Progenitor cell of endocrine pancreas (in vitro differentiated cells): ENCODE measurements around the gene SRGN. TPM values are rescaled to one million over a fixed set of nuclear protein-coding genes. Genes with fewer than 3 reads are reported as not detected.

Experiments
- DNase-seq: peaks from one replicate; pipeline ENCODE4 v3.0.0; 2021; ENCODE audit warnings: low spot score; ENCODE audit not compliant: unreplicated experiment
- H3K27ac Mint-ChIP-seq: 2 replicates; pipeline ENCODE4 v1.8.0; 2021; ENCODE audit warnings: mild to moderate bottlenecking, moderate library complexity, mixed read lengths
- H3K27me3 Mint-ChIP-seq: 2 replicates; pipeline ENCODE4 v1.8.0; 2021; ENCODE audit warnings: mixed read lengths
- H3K36me3 Mint-ChIP-seq: 2 replicates; pipeline ENCODE4 v1.8.0; 2022; ENCODE audit warnings: mixed read lengths; ENCODE audit not compliant: insufficient read depth
- H3K4me1 Mint-ChIP-seq: 2 replicates; pipeline ENCODE4 v1.8.0; 2021; ENCODE audit warnings: low read depth, mixed read lengths
- H3K4me3 Mint-ChIP-seq: 2 replicates; pipeline ENCODE4 v1.8.0; 2021; ENCODE audit warnings: low read depth, mild to moderate bottlenecking, moderate library complexity, mixed read lengths
- H3K9me3 Mint-ChIP-seq: 2 replicates; pipeline ENCODE4 v1.8.0; 2021; ENCODE audit warnings: low read depth, mixed read lengths
- total RNA-seq: library from RNA; stranded (reverse); gene quantifications from 2 replicates; pipeline ENCODE4 v1.2.1, GENCODE V29; 2021
- TF ChIP-seq, protein P1 (sequence below): fragments of 200-600 bp; sonication (generic); IDR thresholded peaks from one replicate; pipeline ENCODE4 v1.5.0; 2021; ENCODE audit warnings: antibody characterized with exemption, mild to moderate bottlenecking; ENCODE audit not compliant: unreplicated experiment

Gene SRGN
- total RNA-seq, 1 donor from 2014 or later, result not detected

GRCh38 chr10:69062901-69063300 is 25.0 kb upstream of the SRGN start:
- Mint-ChIP-seq H3K4me1 (no peaks in the 10 kb centered on the region), H3K36me3 (no peaks in the 10 kb centered on the region), H3K27ac (no peak overlapping the region), H3K4me3 (no peak overlapping the region), H3K27me3 (peaks cover 22% of the 10 kb centered on the region), H3K9me3 (no peaks in the 10 kb centered on the region)
- TF ChIP-seq, protein P1, sequence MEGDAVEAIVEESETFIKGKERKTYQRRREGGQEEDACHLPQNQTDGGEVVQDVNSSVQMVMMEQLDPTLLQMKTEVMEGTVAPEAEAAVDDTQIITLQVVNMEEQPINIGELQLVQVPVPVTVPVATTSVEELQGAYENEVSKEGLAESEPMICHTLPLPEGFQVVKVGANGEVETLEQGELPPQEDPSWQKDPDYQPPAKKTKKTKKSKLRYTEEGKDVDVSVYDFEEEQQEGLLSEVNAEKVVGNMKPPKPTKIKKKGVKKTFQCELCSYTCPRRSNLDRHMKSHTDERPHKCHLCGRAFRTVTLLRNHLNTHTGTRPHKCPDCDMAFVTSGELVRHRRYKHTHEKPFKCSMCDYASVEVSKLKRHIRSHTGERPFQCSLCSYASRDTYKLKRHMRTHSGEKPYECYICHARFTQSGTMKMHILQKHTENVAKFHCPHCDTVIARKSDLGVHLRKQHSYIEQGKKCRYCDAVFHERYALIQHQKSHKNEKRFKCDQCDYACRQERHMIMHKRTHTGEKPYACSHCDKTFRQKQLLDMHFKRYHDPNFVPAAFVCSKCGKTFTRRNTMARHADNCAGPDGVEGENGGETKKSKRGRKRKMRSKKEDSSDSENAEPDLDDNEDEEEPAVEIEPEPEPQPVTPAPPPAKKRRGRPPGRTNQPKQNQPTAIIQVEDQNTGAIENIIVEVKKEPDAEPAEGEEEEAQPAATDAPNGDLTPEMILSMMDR, result no peak
- no peak for DNase-seq

DNA sequence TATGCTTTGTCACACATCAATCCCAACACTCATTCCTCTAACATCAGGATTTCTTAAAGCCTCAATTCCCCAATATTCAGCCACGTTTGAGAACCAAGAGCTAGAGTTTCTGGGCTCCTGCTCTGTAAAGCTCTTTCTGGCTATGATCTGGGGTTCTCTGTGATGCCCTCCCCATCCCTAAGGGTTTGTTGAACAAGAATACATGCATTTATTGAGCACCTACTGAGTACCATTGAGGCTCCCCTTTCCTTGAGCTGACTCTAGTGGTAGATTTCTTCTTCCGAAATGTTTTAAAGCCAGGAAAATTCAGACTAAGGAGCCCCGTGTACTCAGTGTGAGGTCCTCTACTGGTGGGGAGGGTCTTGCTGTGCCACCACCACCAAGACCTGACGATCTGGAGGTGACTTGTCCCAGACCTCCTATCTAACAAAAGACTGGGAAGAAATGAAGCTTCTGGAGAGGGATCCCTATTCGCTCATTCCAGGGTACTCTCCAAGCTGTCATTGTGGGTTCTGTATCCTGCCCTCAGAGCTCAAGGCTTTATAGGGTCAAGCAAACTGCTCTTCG is 23.1 kb upstream of the SRGN start:
- H3K27ac Mint-ChIP-seq, result no peak overlapping the region
- H3K36me3 Mint-ChIP-seq, result no peaks in the 10 kb centered on the region
- no peak for DNase-seq
- H3K9me3 Mint-ChIP-seq, result no peaks in the 10 kb centered on the region
- peaks cover 19% of the 10 kb centered on the region for H3K27me3 Mint-ChIP-seq
- H3K4me3 Mint-ChIP-seq, result no peak overlapping the region
- H3K4me1 Mint-ChIP-seq, result no peaks in the 10 kb centered on the region
- TF ChIP-seq, protein P1, result no peak

- H3K9me3 Mint-ChIP-seq, result no peaks in the 10 kb centered on the region
Measured at GRCh38 chr10:69065406-69066361, 22.2 kb upstream of the SRGN start.

DNA sequence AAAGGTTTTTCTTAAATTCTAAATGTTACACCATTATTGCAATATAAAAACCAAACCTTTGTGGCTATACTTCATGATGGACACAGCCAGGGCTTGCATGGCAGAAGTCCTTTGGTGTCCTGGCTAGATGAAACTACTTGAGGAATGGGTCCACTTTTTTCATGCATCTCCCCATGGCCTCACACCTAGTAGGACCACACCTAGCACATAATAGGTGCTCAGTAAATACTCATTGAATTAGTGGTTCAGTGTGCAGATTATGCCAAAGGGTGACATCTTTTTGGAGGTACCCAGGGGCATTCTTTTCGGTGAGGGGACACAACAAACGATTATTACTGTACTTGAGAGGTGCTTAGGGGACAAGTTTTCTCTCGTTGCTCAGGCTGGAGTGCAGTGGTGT is 20.7 kb upstream of the SRGN start:
- Mint-ChIP-seq H3K27me3 (peaks cover 20% of the 10 kb centered on the region), H3K4me3 (no peak overlapping the region), H3K36me3 (no peaks in the 10 kb centered on the region), H3K4me1 (no peaks in the 10 kb centered on the region), H3K9me3 (no peaks in the 10 kb centered on the region), H3K27ac (no peak overlapping the region)
- DNase-seq, result no peak
- TF ChIP-seq, protein P1, result no peak

More at GRCh38 chr10:69065406-69066361, 22.2 kb upstream of the SRGN start:
- Mint-ChIP-seq H3K4me3 (no peak overlapping the region), H3K36me3 (no peaks in the 10 kb centered on the region), H3K4me1 (no peaks in the 10 kb centered on the region), H3K27me3 (peaks cover 21% of the 10 kb centered on the region), H3K27ac (no peak overlapping the region)
- DNase-seq, result no peak
- TF ChIP-seq, protein P1, result no peak

GRCh38 chr10:69068549-69068948 is 19.4 kb upstream of the SRGN start:
- H3K4me3 Mint-ChIP-seq, result no peak overlapping the region
- no peaks in the 10 kb centered on the region for H3K4me1 Mint-ChIP-seq
- DNase-seq, result no peak
- peaks cover 15% of the 10 kb centered on the region for H3K27me3 Mint-ChIP-seq
- H3K9me3 Mint-ChIP-seq, result no peaks in the 10 kb centered on the region
- no peak overlapping the region for H3K27ac Mint-ChIP-seq
- H3K36me3 Mint-ChIP-seq, result no peaks in the 10 kb centered on the region
- TF ChIP-seq, protein P1, result no peak
